ENCODE measurements around the gene GNB4.

GRCh38 chr3:179430277-179430870, 20.9 kb downstream of the GNB4 start:
- no peak for TF ChIP-seq POLR2AphosphoS5 (IDR thresholded peaks at IDR 0.05; ENCODE audit: low read depth, low read length)
- TF ChIP-seq GABPA (IDR thresholded peaks at IDR 0.05; ENCODE audit: low read depth): no peak
- no peak for TF ChIP-seq CTCF (IDR thresholded peaks at IDR 0.05)
- TF ChIP-seq, protein P1, sequence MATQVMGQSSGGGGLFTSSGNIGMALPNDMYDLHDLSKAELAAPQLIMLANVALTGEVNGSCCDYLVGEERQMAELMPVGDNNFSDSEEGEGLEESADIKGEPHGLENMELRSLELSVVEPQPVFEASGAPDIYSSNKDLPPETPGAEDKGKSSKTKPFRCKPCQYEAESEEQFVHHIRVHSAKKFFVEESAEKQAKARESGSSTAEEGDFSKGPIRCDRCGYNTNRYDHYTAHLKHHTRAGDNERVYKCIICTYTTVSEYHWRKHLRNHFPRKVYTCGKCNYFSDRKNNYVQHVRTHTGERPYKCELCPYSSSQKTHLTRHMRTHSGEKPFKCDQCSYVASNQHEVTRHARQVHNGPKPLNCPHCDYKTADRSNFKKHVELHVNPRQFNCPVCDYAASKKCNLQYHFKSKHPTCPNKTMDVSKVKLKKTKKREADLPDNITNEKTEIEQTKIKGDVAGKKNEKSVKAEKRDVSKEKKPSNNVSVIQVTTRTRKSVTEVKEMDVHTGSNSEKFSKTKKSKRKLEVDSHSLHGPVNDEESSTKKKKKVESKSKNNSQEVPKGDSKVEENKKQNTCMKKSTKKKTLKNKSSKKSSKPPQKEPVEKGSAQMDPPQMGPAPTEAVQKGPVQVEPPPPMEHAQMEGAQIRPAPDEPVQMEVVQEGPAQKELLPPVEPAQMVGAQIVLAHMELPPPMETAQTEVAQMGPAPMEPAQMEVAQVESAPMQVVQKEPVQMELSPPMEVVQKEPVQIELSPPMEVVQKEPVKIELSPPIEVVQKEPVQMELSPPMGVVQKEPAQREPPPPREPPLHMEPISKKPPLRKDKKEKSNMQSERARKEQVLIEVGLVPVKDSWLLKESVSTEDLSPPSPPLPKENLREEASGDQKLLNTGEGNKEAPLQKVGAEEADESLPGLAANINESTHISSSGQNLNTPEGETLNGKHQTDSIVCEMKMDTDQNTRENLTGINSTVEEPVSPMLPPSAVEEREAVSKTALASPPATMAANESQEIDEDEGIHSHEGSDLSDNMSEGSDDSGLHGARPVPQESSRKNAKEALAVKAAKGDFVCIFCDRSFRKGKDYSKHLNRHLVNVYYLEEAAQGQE (IDR thresholded peaks at IDR 0.05; ENCODE audit: low read depth, low read length): no peak
- no peak for TF ChIP-seq TEAD4 (IDR thresholded peaks at IDR 0.05; ENCODE audit: borderline replicate concordance, insufficient read depth)
- TF ChIP-seq FOXJ3 (CRISPR knock-in tag; IDR thresholded peaks at IDR 0.05): no peak
- TF ChIP-seq RXRA (IDR thresholded peaks at IDR 0.05; ENCODE audit: borderline replicate concordance, low read depth): no peak
